Neuronal stem cell (in vitro differentiated cells): Measurements from ENCODE around the gene HOXB7.

ENCODE experiments used
- DNase-seq: peaks from one replicate; pipeline ENCODE4 v3.0.0-alpha.2; 2013; ENCODE audit warnings: low spot score
- H2AFZ ChIP-seq: one replicate; pipeline ENCODE4 v1.6.1; 2013; ENCODE audit warnings: mild to moderate bottlenecking, low read length, inconsistent platforms
- H2AK5ac ChIP-seq: 2 replicates; pipeline ENCODE4 v1.6.1; 2013; ENCODE audit warnings: low read depth, mild to moderate bottlenecking, inconsistent platforms, low read length, moderate library complexity, mixed read lengths
- H2BK120ac ChIP-seq: 2 replicates; pipeline ENCODE4 v1.6.1; 2013; ENCODE audit warnings: low read depth, mild to moderate bottlenecking, inconsistent platforms, low read length, moderate library complexity, mixed read lengths
- H2BK12ac ChIP-seq: one replicate; pipeline ENCODE4 v1.6.1; 2013; ENCODE audit warnings: low read length, inconsistent platforms
- H2BK15ac ChIP-seq: 2 replicates; pipeline ENCODE4 v1.6.1; 2013; ENCODE audit warnings: mild to moderate bottlenecking, low read length, inconsistent platforms, mixed read lengths
- H2BK5ac ChIP-seq: one replicate; pipeline ENCODE4 v1.6.1; 2013; ENCODE audit warnings: inconsistent platforms, mild to moderate bottlenecking, low read length, moderate library complexity
- H3K14ac ChIP-seq: one replicate; pipeline ENCODE4 v1.6.1; 2013; ENCODE audit warnings: low read length, inconsistent platforms
- H3K18ac ChIP-seq: 2 replicates; pipeline ENCODE4 v1.6.1; 2013; ENCODE audit warnings: low read length, inconsistent platforms
- H3K23ac ChIP-seq: 2 replicates; pipeline ENCODE4 v1.6.1; 2013; ENCODE audit warnings: low read depth, mild to moderate bottlenecking, mixed read lengths, low read length, inconsistent platforms; ENCODE audit not compliant: poor library complexity
- H3K27ac ChIP-seq: replicated peaks from 3 replicates; pipeline ENCODE4 v1.5.1; 2013; ENCODE audit warnings: low read length, inconsistent platforms
- H3K27me3 ChIP-seq, 3 experiments: 2 replicates each; pipeline ENCODE4 v1.6.1; 2013; ENCODE audit warnings: low read length in 3 of 3, mild to moderate bottlenecking in 2 of 3, inconsistent platforms in 1 of 3, low read depth in 1 of 3, mixed read lengths in 1 of 3, moderate library complexity in 1 of 3; ENCODE audit not compliant: control insufficient read depth in 3 of 3, insufficient read depth in 3 of 3
- H3K36me3 ChIP-seq, 2 donors: replicated peaks in 1 of 2; 2 replicates each; pipeline ENCODE4 v1.6.1; 2013; ENCODE audit warnings: low read length in 2 of 2; ENCODE audit not compliant: control insufficient read depth in 2 of 2, insufficient read depth in 2 of 2
- H3K4ac ChIP-seq: 2 replicates; pipeline ENCODE4 v1.6.1; 2013; ENCODE audit warnings: inconsistent platforms, mild to moderate bottlenecking, low read length, moderate library complexity
- H3K4me1 ChIP-seq, 2 donors: 1 replicate in 1 of 2; 2 replicates in 1 of 2; pipeline ENCODE4 v1.6.1; 2013; ENCODE audit warnings: low read length in 2 of 2, low read depth in 1 of 2; ENCODE audit not compliant: control insufficient read depth in 2 of 2, insufficient read depth in 1 of 2
- H3K4me2 ChIP-seq: one replicate; pipeline ENCODE4 v1.6.1; 2013; ENCODE audit warnings: mild to moderate bottlenecking, low read length, inconsistent platforms; ENCODE audit not compliant: insufficient read depth, poor library complexity, severe bottlenecking
- H3K4me3 ChIP-seq, 2 donors: 2 replicates each; pipeline ENCODE4 v1.5.1; 2013; ENCODE audit warnings: low read length in 2 of 2, mild to moderate bottlenecking in 2 of 2, inconsistent platforms in 1 of 2, moderate library complexity in 1 of 2
- H3K79me1 ChIP-seq: one replicate; pipeline ENCODE4 v1.6.1; 2013; ENCODE audit warnings: low read depth, mild to moderate bottlenecking, inconsistent platforms, low read length, moderate library complexity
- H3K9ac ChIP-seq: one replicate; pipeline ENCODE4 v1.6.1; 2013; ENCODE audit warnings: mild to moderate bottlenecking, low read depth, low read length, inconsistent platforms; ENCODE audit not compliant: poor library complexity
- H3K9me3 ChIP-seq, 2 donors: replicated peaks in 1 of 2; 2 replicates each; pipeline versions ENCODE3 to v1.6.1; 2013; ENCODE audit warnings: low read length in 2 of 2, mild to moderate bottlenecking in 2 of 2, inconsistent platforms in 1 of 2, low read depth in 1 of 2, mixed read lengths in 1 of 2, moderate library complexity in 1 of 2; ENCODE audit not compliant: control insufficient read depth in 2 of 2, insufficient read depth in 1 of 2
- H4K8ac ChIP-seq: one replicate; pipeline ENCODE4 v1.6.1; 2013; ENCODE audit warnings: low read depth, mild to moderate bottlenecking, inconsistent platforms, low read length, moderate library complexity
- H4K91ac ChIP-seq: one replicate; pipeline ENCODE4 v1.6.1; 2013; ENCODE audit warnings: low read length, low read depth, mild to moderate bottlenecking, inconsistent platforms; ENCODE audit not compliant: poor library complexity
- WGBS, 2 donors: extraction: QIAGEN DNeasy Blood & Tissue Kit; methylation state at CpG; one replicate each; pipeline ENCODE4 v1.1.7; 2013; ENCODE audit warnings: missing lambda C conversion rate in 2 of 2, mixed read lengths in 1 of 2; ENCODE audit not compliant: insufficient read length in 2 of 2, insufficient replicate concordance in 1 of 2; ENCODE audit errors: extremely low coverage in 2 of 2; 5-methylcytosine and 5-hydroxymethylcytosine counted together

Gene HOXB7

GRCh38 chr17:48577946-48578615, 32.7 kb downstream of the HOXB7 start, which contains the start of gene HOXB4:
Gene HOXB4, minus strand, starts transcription at chr17:48578350. Its CDS starts 31 bp downstream, at chr17:48578319.
- H3K4me1 ChIP-seq = no peaks in the 10 kb centered on the region
- no peak within 1 kb of the TSS for H2BK15ac ChIP-seq
- WGBS, 2 donors = no CpG with 5 or more reads among the region's 58 CpGs
- H4K8ac ChIP-seq = no peak within 1 kb of the TSS
- no peak within 1 kb of the TSS for H2BK12ac ChIP-seq
- no peaks in the 10 kb centered on the region for H3K36me3 ChIP-seq
- peaks cover 77 to 98% (median 97%) of the 10 kb centered on the region in 3 experiments for H3K27me3 ChIP-seq
- H3K4me2 ChIP-seq = peak within 1 kb of the TSS; percentile 4
- no peak within 1 kb of the TSS for H3K4ac ChIP-seq
- peaks cover 1% of the 10 kb centered on the region for H3K79me1 ChIP-seq
- H3K23ac ChIP-seq = peak within 1 kb of the TSS; percentile 49
- no peak within 1 kb of the TSS for H2BK5ac ChIP-seq
- H2BK120ac ChIP-seq = no peak within 1 kb of the TSS
- no peak within 1 kb of the TSS for H3K18ac ChIP-seq
- peak within 1 kb of the TSS; percentile 32 for H3K14ac ChIP-seq
- no peak within 1 kb of the TSS for H3K27ac ChIP-seq
- H3K4me3 ChIP-seq = peak within 1 kb of the TSS; percentile 17 to 33
- H3K9ac ChIP-seq = peak within 1 kb of the TSS; percentile 40
- H4K91ac ChIP-seq = no peak within 1 kb of the TSS
- H2AFZ ChIP-seq = peak within 1 kb of the TSS; percentile 85
- peaks cover 0 to 4% of the 10 kb centered on the region in 2 donors for H3K9me3 ChIP-seq
- no peak for DNase-seq
- H2AK5ac ChIP-seq = no peak within 1 kb of the TSS

- DNase-seq = no peak
- Histone ChIP-seq H2AFZ (peak overlapping the region; percentile 60), H3K4me3 (no peak overlapping the region), H3K36me3 (no peaks in the 10 kb centered on the region), H2BK15ac (no peak overlapping the region), H3K9ac (peak overlapping the region; percentile 40), H3K79me1 (peaks cover 1% of the 10 kb centered on the region), H3K4ac (no peak overlapping the region), H3K27me3 (peaks cover 77 to 98% (median 97%) of the 10 kb centered on the region in 3 experiments), H4K91ac (no peak overlapping the region), H2BK120ac (no peak overlapping the region), H2BK12ac (no peak overlapping the region), H3K18ac (no peak overlapping the region), H3K27ac (no peak overlapping the region), H3K14ac (peak overlapping the region; percentile 32), H3K9me3 (peaks cover 0 to 4% of the 10 kb centered on the region in 2 donors), H3K4me1 (no peaks in the 10 kb centered on the region), H3K23ac (no peak overlapping the region), H3K4me2 (no peak overlapping the region), H2BK5ac (no peak overlapping the region), H4K8ac (no peak overlapping the region), H2AK5ac (no peak overlapping the region)
- no CpG with 5 or more reads among the region's 19 CpGs for WGBS, 2 donors
Measured at GRCh38 chr17:48577330-48577945, 33.4 kb downstream of the HOXB7 start.

GRCh38 chr17:48576479-48577309, 34.1 kb downstream of the HOXB7 start:
- H4K8ac ChIP-seq = no peak overlapping the region
- no peak overlapping the region for H2AK5ac ChIP-seq
- H2BK15ac ChIP-seq = no peak overlapping the region
- no CpG with 5 or more reads among the region's 43 CpGs for WGBS, 2 donors
- no peak for DNase-seq
- H3K4me3 ChIP-seq = no peak overlapping the region
- no peak overlapping the region for H3K23ac ChIP-seq
- no peaks in the 10 kb centered on the region for H3K4me1 ChIP-seq
- no peaks in the 10 kb centered on the region for H3K36me3 ChIP-seq
- H3K27ac ChIP-seq = no peak overlapping the region
- no peak overlapping the region for H2BK120ac ChIP-seq
- no peaks in the 10 kb centered on the region for H3K79me1 ChIP-seq
- no peak overlapping the region for H3K4ac ChIP-seq
- peaks cover 0 to 4% of the 10 kb centered on the region in 2 donors for H3K9me3 ChIP-seq
- H3K9ac ChIP-seq = no peak overlapping the region
- peaks cover 76 to 98% (median 97%) of the 10 kb centered on the region in 3 experiments for H3K27me3 ChIP-seq
- H2BK12ac ChIP-seq = no peak overlapping the region
- H2AFZ ChIP-seq = no peak overlapping the region
- H4K91ac ChIP-seq = no peak overlapping the region
- no peak overlapping the region for H3K4me2 ChIP-seq
- H2BK5ac ChIP-seq = no peak overlapping the region
- no peak overlapping the region for H3K18ac ChIP-seq
- no peak overlapping the region for H3K14ac ChIP-seq
